GM12801 (cell line): ENCODE results near the gene TRAF4.

ENCODE experiments used
- CTCF ChIP-seq: IDR thresholded peaks from one replicate; pipeline ENCODE4 v1.5.1; 2011; ENCODE audit warnings: control low read depth; ENCODE audit not compliant: insufficient read length; ENCODE audit errors: extremely low read depth

Gene TRAF4

GRCh38 chr17:28718333-28719020 lies 25.3 kb upstream of the TRAF4 start:
- TF ChIP-seq CTCF, result no peak

GRCh38 chr17:28719021-28719433 lies 24.8 kb upstream of the TRAF4 start:
- TF ChIP-seq CTCF, result no peak

DNA sequence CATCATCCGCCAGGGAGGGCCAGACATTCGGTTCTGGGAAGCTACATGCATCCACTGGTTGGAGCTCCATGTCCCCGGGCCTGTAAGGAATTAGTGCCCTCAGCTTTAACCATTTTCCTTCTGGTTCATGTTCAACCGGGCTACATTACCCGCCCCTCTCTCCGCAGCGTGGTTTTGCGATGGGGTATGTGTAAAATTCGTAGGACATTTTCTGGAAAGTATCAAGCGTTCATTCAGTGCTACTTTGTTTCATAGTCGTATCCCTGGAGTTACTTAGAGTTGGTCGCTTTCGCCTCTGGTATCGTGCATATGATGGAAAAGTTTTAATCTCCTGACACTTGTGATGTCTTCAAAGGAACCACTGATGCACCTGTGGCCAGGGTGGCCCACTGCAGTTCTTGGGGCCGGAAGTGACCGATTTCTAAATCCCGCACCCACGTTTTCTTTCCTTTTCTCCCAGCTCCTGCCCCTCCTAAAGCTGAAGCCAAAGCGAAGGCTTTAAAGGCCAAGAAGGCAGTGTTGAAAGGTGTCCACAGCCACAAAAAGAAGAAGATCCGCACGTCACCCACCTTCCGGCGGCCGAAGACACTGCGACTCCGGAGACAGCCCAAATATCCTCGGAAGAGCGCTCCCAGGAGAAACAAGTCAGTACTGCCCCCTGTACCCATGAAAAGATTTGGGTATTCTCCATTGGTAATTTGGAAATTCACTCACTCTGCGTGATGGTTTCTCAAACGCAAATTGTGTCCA lies 23.4 kb upstream of the TRAF4 start:
- no peak for TF ChIP-seq CTCF

- no peak for TF ChIP-seq CTCF
Observed at GRCh38 chr17:28722417-28723158, 21.2 kb upstream of the TRAF4 start.

- no peak for TF ChIP-seq CTCF
Observed at GRCh38 chr17:28723159-28723835, 20.5 kb upstream of the TRAF4 start.

DNA sequence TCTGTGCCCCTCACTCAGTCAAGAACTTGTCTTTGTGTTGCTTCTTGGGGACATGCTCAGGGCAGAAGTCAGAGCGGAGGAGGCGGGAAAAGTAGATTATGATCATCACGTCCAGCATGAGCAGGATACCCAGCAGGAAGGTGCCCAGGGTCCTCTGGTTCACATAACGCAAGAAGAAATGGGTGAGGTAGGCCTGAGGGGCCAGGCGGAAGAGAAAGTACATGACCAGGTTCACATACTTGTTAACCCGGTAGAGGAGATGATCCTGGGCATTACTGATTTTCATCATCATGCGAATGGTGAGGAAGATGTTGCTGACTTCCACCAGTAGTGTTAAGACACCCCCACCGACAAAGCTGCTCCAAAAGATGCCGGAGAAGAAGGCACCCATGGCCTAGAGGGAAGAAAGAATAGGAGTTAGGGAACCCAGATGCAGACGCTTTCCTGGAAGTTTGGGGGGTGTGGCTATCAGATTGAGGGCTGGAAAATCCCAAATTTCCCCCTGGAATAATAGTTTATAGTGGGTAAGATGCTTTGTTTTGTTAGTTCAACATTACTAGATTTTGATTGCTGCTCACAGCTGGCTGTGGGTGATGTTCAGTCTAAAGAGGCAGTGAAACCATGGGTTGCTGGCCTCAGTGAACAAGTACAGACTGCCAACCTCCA lies 19.2 kb upstream of the TRAF4 start:
- no peak for TF ChIP-seq CTCF

DNA sequence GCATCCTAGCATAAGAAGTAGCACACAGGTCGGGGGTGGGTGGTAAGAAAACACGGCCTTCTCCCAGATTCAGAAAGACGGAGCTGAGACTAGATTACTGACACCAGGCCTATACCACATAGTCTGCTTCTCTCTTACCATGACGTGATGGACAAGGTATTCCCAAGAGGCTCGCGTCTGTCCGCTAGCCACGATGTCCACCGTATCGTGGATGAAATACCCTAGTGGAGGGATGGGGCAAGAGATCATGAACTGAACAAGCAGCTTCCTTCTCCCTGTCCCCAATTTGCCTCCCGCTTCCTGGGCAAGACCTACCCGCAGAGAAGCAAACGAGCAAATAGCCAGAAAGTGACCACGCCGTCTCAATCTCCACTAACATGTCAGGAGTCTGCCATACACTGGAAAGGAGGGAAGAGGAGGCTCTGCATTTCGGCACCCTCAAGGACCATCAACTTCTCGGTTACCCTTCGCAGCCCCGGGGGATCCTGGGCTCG lies 18.6 kb upstream of the TRAF4 start:
- no peak for TF ChIP-seq CTCF
